PC-9 (cell line): ENCODE measurements around the gene UGT1A5. TPM values are rescaled to one million over a fixed set of nuclear protein-coding genes. Genes with fewer than 3 reads are reported as not detected.
A peak's percentile ranks its signal among the peaks of the same experiment; 100 is the strongest.

Experiments
- BruUV-seq: library from RNA; stranded (reverse); fragments of 400-500 nt; replicated peaks from 2 replicates; lab custom pipeline; 2021; lab: Mats Ljungman, UMichigan
- CTCF ChIA-PET: fragments of 300-600 bp; sonication (Branson Sonifier 250); formaldehyde crosslinking; loops from one replicate; lab custom pipeline; 2022; ENCODE audit warnings: antibody characterized with exemption; lab: Charles Lee
- POLR2A ChIA-PET: fragments of 300-600 bp; sonication (Branson Sonifier 250); formaldehyde crosslinking; loops from one replicate; lab custom pipeline; 2022; ENCODE audit warnings: antibody characterized with exemption; ENCODE audit not compliant: unreplicated experiment; lab: Charles Lee
- DNase-seq, 2 experiments: peaks; one replicate each; pipeline versions ENCODE4 v3.0.0 to v3.0.0-alpha.2; 2015 to 2022; ENCODE audit warnings: mixed read lengths in 1 of 2
- H2AFZ ChIP-seq: fragments of 200-600 bp; sonication (generic); 2 replicates; pipeline ENCODE4 v1.8.1; 2017; ENCODE audit warnings: antibody characterized with exemption
- H3F3A ChIP-seq: fragments of 200-600 bp; sonication (generic); 2 replicates; pipeline ENCODE4 v1.8.1; 2017; ENCODE audit warnings: antibody characterized with exemption, mild to moderate bottlenecking, low read depth; ENCODE audit not compliant: insufficient read depth
- H3K27ac ChIP-seq: fragments of 200-600 bp; sonication (generic); 2 replicates; pipeline ENCODE4 v1.6.1; 2016; ENCODE audit warnings: mixed run types
- H3K27me3 ChIP-seq: fragments of 200-600 bp; sonication (generic); 2 replicates; pipeline ENCODE4 v1.6.1; 2016; ENCODE audit warnings: low read depth, mixed run types; ENCODE audit not compliant: insufficient read depth
- H3K36me3 ChIP-seq: fragments of 200-600 bp; sonication (generic); 2 replicates; pipeline ENCODE4 v1.6.1; 2016; ENCODE audit warnings: low read depth, mixed run types
- H3K4me1 ChIP-seq: fragments of 200-600 bp; sonication (generic); replicated peaks from 2 replicates; pipeline ENCODE4 v1.6.1; 2016; ENCODE audit warnings: mixed run types; ENCODE audit not compliant: insufficient read depth
- H3K4me2 ChIP-seq: fragments of 200-600 bp; sonication (generic); 2 replicates; pipeline ENCODE4 v1.6.1; 2017; ENCODE audit warnings: mixed run types
- H3K4me3 ChIP-seq: fragments of 200-600 bp; sonication (generic); 2 replicates; pipeline ENCODE4 v1.6.1; 2016; ENCODE audit warnings: mixed run types
- H3K79me2 ChIP-seq: fragments of 200-600 bp; sonication (generic); 2 replicates; pipeline ENCODE4 v1.6.1; 2017; ENCODE audit warnings: low read depth, mixed run types
- H3K9me2 ChIP-seq: fragments of 200-600 bp; sonication (generic); 2 replicates; pipeline ENCODE4 v1.8.1; 2017; ENCODE audit warnings: mild to moderate bottlenecking; ENCODE audit not compliant: insufficient read depth
- H3K9me3 ChIP-seq: fragments of 200-600 bp; sonication (generic); 2 replicates; pipeline ENCODE4 v1.8.1; 2016; ENCODE audit warnings: low read depth; ENCODE audit not compliant: insufficient read depth
- H4K20me1 ChIP-seq: fragments of 200-600 bp; sonication (generic); 2 replicates; pipeline ENCODE4 v1.8.1; 2017; ENCODE audit not compliant: insufficient read depth
- EZH2 ChIP-seq: fragments of 200-600 bp; sonication (generic); IDR thresholded peaks from 2 replicates; pipeline ENCODE4 v1.8.0; 2017; ENCODE audit warnings: antibody characterized with exemption, low read depth
- intact Hi-C: fragments of 100-400 bp; cut with micrococcal nuclease; formaldehyde crosslinking; loops from one replicate; pipeline ENCODE4 v1.10.0; 2022; ENCODE audit not compliant: unreplicated experiment
- total RNA-seq: library from RNA; stranded (reverse); gene quantifications from 2 replicates; pipeline ENCODE4 v1.2.3, GENCODE V29; 2021
- TF ChIP-seq, protein P1 (sequence below): fragments of 200-600 bp; sonication (generic); conservative IDR thresholded peaks from 2 replicates; pipeline ENCODE4 v1.6.1; 2017; ENCODE audit warnings: mixed run types, antibody characterized with exemption, mild to moderate bottlenecking, moderate library complexity

The UGT1A5 gene
- total RNA-seq, 1 experiment from 2014 or later, result 71.3 TPM

DNA sequence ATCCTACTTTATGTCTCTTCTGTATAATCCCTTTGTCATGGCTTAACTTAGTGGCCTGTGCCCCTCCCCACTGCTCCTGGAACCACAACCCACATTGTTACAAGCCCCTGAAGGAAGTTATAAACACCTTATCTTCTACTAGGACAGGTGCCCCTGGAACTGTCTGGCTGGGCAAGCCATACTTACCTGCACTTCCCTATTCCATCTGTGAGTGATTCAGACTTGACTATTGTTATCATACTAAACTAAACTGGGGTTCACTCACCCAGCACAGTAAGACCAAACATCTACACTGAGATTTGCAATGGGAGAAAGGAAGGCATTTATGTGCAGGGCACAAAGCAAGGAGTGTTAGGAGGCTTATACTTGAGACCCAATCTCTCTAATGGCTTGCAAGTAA, 23.7 kb upstream of the UGT1A5 start:
- H3K9me2 ChIP-seq, result no peaks in the 10 kb centered on the region
- H3K4me2 ChIP-seq, result peak overlapping the region; percentile 96
- BruUV-seq, result no TSS peak
- no peaks in the 10 kb centered on the region for H3K9me3 ChIP-seq
- peaks cover 58% of the 10 kb centered on the region for H3F3A ChIP-seq
- intact Hi-C loops, result no loop called here
- no peak for DNase-seq
- H4K20me1 ChIP-seq, result no peaks in the 10 kb centered on the region
- H3K4me1 ChIP-seq, result peaks cover 35% of the 10 kb centered on the region
- H3K4me3 ChIP-seq, result peak overlapping the region; percentile 4; the same call in 1 of the 2 replicates
- CTCF ChIA-PET, result no interaction called here
- H2AFZ ChIP-seq, result peak overlapping the region; percentile 36; the same call in 1 of the 2 replicates
- no peaks in the 10 kb centered on the region for H3K27me3 ChIP-seq
- H3K79me2 ChIP-seq, result peaks cover 31% of the 10 kb centered on the region
- peak overlapping the region; percentile 97 for H3K27ac ChIP-seq
- POLR2A ChIA-PET, result interaction anchor here (0.5 to 1.7 kb wide), 3 partner anchors 26 to 201 kb away, joined by 3 to 14 read pairs (median 6); no protein-coding TSS in a partner anchor
- no peak for TF ChIP-seq EZH2
- TF ChIP-seq, protein P1, sequence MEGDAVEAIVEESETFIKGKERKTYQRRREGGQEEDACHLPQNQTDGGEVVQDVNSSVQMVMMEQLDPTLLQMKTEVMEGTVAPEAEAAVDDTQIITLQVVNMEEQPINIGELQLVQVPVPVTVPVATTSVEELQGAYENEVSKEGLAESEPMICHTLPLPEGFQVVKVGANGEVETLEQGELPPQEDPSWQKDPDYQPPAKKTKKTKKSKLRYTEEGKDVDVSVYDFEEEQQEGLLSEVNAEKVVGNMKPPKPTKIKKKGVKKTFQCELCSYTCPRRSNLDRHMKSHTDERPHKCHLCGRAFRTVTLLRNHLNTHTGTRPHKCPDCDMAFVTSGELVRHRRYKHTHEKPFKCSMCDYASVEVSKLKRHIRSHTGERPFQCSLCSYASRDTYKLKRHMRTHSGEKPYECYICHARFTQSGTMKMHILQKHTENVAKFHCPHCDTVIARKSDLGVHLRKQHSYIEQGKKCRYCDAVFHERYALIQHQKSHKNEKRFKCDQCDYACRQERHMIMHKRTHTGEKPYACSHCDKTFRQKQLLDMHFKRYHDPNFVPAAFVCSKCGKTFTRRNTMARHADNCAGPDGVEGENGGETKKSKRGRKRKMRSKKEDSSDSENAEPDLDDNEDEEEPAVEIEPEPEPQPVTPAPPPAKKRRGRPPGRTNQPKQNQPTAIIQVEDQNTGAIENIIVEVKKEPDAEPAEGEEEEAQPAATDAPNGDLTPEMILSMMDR, result no peak
- H3K36me3 ChIP-seq, result peaks cover 20% of the 10 kb centered on the region

DNA sequence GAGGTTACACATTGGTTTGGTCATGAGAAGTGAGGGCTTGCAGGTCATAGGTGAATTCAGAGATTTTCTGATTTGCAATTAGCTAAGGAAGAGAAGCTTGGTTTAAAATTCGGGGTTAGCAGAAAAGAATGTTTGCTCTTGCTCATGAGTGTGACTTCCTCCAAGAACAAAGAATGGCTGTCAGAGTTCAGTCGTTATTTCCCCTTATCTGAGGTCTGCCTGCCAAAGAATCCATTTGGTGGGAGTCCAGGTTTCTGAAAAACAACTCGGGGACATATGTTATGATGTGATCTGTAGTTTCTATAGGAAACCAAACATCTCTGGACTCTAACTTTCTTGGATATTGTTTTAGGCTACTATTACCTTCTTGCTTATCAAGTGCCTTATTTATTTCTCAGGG, 23.2 kb upstream of the UGT1A5 start:
- intact Hi-C loops, result no loop called here

GRCh38 chr2:233690444-233690843, 22.3 kb upstream of the UGT1A5 start:
- no peak overlapping the region for H2AFZ ChIP-seq
- peaks cover 72% of the 10 kb centered on the region for H3F3A ChIP-seq
- ChIA-PET CTCF (interaction anchor here (0.6 to 0.7 kb wide), 2 partner anchors 47 to 309 kb away, joined by 3 read pairs; no protein-coding TSS in a partner anchor), POLR2A (interaction anchor here (0.5 to 2.2 kb wide), 14 partner anchors 9 to 1422 kb away, joined by 3 to 53 read pairs (median 13); partner anchors contain the start of gene USP40)
- peak; percentile 96 to 99 for DNase-seq
- peak overlapping the region; percentile 96 for H3K4me2 ChIP-seq
- peak overlapping the region; percentile 69; the same call in 1 of the 2 replicates for H3K4me3 ChIP-seq
- H4K20me1 ChIP-seq, result no peaks in the 10 kb centered on the region
- BruUV-seq, result no TSS peak
- H3K36me3 ChIP-seq, result peaks cover 29% of the 10 kb centered on the region
- TF ChIP-seq EZH2, result no peak
- TF ChIP-seq, protein P1, result no peak
- H3K9me3 ChIP-seq, result no peaks in the 10 kb centered on the region
- no peaks in the 10 kb centered on the region for H3K27me3 ChIP-seq
- H3K4me1 ChIP-seq, result peaks cover 37% of the 10 kb centered on the region
- no peaks in the 10 kb centered on the region for H3K9me2 ChIP-seq
- H3K27ac ChIP-seq, result peak overlapping the region; percentile 97
- peaks cover 45% of the 10 kb centered on the region for H3K79me2 ChIP-seq
- intact Hi-C loops, result loop anchor here (1.0 to 10.0 kb wide), 7 partner anchors 133 to 734 kb away; partner anchors contain the start of genes ATG16L1 and DGKD

More for the DNA sequence above, 23.2 kb upstream of the UGT1A5 start:
- Histone ChIP-seq H3K79me2 (peaks cover 36% of the 10 kb centered on the region), H3K36me3 (peaks cover 25% of the 10 kb centered on the region), H3K9me3 (no peaks in the 10 kb centered on the region), H3K9me2 (no peaks in the 10 kb centered on the region), H2AFZ (no peak overlapping the region), H3K4me3 (peak overlapping the region; percentile 4; the same call in 1 of the 2 replicates), H3K4me2 (peak overlapping the region; percentile 96), H3K4me1 (peaks cover 35% of the 10 kb centered on the region), H3K27ac (peak overlapping the region; percentile 97), H3K27me3 (no peaks in the 10 kb centered on the region), H3F3A (peaks cover 63% of the 10 kb centered on the region), H4K20me1 (no peaks in the 10 kb centered on the region)
- TF ChIP-seq, protein P1, result no peak
- no peak for TF ChIP-seq EZH2
- DNase-seq, result peak; percentile 25 to 80
- ChIA-PET CTCF (no interaction called here), POLR2A (interaction anchor here (0.5 to 1.7 kb wide), 3 partner anchors 26 to 201 kb away, joined by 3 to 14 read pairs (median 6); no protein-coding TSS in a partner anchor)
- BruUV-seq, result no TSS peak
